GM12891 (cell line): ENCODE measurements around the gene TMIE.

Experiments
- POLR2A ChIP-seq: IDR thresholded peaks from 2 replicates; pipeline ENCODE4 v1.6.1; 2011; ENCODE audit warnings: low read depth, low read length, control low read depth
- POLR2AphosphoS5 ChIP-seq: IDR thresholded peaks from 2 replicates; pipeline ENCODE4 v1.6.1; 2011; ENCODE audit warnings: low read depth, low read length, control low read depth
- TAF1 ChIP-seq: IDR thresholded peaks from 2 replicates; pipeline ENCODE4 v1.6.1; 2011; ENCODE audit warnings: low read depth, low read length, control low read depth

DNA sequence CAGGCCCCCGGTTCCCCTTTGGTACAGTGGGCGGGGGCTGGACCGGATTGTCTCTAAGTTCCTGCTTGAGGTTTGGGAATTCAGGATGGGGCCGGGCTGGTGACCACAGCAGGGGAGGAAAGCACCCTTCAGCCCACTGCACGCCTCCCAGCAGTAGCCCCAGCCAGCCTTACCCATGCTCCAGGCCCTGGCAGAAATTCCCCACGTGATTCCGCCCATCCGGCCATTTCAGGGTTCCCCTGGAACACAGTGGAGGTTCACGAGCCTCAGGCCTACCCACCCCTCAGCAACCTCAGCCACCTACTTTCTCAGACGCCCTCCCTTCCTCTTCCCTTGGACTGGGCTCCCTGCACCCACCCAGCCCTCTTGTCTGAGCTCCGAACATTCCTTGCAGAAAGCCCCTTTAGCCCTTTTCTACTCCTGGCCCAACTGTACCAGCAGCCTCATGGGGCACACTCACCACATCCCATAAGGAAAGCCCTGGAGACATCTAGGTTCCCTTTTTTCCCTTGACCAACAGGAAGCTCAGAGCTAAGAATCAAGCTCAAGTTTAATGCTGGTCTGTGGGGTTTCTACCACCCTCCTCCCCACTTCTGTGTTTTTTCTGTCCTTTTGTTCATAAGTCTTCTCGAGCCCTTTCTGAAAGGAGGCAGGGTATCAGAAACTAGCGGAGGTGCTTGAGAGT, 19.2 kb upstream of the TMIE start:
- TF ChIP-seq POLR2AphosphoS5 (no peak), POLR2A (no peak), TAF1 (no peak)
